GM19324 (cell line): Measurements from ENCODE around the gene RTN3.

Source experiments
- ATAC-seq: cut with Tn5 transposase; IDR thresholded peaks from one replicate; pipeline ENCODE4 v1.9.1; 2021; ENCODE audit warnings: mild to moderate bottlenecking, moderate library complexity; ENCODE audit not compliant: unreplicated experiment, low FRiP score

RTN3 gene

DNA sequence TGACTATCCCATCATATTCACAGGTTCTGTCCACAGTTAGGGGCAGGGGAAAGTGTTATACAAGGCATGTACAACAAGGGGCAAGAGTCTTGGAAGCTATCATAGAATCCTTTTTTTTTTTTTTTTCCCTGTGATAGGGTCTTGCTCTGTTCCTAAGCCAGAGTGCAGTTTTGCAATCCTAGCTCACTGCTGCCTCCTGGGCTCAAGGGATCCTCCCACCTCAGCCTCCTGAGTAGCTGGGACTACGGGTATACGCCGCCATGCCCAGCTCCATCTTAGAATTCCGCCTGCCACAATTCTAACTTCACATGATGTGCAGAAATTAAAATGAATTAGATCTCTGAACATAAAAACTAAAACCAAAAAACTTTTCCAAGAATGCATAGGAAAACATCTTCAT, 55.6 kb downstream of the RTN3 start:
- no peak for ATAC-seq

DNA sequence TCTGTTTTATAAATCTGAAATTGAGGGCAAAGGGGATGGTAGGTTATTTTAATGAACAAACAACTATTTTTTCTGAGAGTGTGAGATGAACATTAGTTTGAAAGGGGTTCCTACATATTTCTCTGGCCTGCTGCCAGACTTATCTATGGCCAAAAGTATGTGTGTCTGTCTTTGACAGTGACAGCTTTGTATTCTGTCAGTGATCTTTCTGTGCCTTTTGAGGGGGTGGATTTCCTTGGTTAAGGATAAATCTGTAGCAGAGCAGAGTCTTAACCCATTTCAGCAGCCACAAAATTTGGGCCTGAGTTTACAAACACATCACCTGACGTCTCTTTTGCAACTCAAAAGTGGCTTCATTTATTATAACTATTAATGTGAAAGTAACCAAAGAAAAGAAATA, 56.4 kb downstream of the RTN3 start:
- no peak for ATAC-seq

DNA sequence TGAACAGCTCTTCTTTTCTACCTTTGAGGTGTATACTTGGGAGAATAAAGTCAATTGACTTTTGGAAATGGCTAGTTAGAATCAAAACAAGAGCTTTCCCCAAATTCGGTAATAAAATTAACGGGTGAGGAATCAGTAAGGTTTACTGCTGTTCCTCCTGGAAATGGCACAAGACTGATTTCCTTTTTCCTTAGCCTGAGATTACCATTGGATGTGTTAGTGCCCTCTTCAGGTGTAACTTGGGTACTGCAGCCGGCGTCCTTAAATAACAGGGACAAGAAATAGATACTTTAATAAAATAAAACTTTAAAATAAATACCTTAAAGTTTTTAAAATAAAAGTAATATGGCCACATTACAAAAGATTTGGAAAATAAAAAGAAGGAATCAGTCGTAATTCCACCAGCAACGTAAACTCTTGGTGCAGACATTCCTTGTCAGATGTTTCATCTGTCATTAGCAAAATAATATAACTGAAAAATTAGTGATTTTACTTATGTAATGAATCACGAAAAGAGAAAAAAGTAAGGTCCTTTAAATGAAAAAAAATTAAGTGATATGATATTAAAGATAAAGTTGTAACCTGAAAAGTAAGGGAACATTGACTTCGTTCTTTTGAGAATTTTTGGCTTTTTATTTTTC, 57.5 kb downstream of the RTN3 start:
- no peak for ATAC-seq

DNA sequence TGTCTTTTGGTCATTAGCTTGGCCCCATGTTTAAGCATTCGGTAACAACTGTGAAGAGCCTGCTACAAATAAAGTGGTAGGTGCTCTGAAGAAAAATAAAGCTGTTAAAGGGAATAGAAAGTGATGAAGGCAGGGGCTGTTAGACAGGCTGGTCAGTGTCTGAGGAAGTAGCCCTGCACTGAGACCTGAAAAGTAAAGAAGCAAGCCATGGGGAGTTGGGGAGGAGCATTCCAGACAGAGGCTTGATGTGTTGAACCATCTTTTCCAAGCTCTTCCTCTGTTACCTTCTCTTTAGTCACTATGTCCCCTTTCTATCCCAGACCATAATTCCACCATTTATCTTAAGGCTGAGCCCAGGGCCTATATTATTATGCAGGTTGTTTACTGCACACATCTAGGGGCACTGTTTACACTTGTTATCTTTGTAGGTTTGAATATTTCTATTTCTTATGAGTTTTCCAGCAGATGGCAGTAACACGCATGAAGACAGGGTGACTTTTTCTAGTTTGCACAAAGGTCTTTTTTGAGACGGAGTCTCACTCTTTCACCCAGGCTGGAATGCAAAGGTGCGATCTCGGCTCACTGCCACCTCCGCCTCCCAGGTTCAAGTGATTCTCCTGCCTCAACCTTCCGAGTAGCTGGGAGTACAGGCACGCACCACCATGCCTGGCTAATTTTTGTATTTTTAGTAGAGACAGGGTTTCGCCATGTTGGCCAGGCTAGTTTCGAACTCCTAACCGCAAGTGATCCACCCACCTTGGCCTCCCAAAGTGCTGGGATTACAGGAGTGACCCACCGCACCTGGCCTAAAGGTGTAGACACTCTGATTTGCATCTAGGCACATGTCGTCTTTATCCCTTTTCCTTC, 64.2 kb downstream of the RTN3 start:
- ATAC-seq: no peak

DNA sequence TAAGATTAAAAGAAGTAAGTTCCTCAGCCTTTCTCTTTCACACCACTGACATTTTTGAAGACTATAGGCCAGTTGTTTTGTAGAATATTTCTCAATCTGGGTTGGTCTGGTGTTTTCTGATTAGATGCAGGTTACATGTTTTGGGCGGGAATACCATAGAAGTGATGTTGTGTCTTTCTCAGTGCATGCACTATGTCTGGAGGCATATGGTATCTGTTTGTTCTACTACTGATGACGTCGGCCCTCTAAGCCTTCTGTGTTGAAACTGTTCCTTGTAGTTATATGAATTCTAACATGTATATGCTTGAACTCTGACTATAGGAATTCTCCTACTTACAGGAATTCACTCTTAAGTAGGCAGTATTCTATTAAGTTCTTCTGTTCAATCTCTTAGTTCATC, 65.7 kb downstream of the RTN3 start:
- ATAC-seq: no peak

DNA sequence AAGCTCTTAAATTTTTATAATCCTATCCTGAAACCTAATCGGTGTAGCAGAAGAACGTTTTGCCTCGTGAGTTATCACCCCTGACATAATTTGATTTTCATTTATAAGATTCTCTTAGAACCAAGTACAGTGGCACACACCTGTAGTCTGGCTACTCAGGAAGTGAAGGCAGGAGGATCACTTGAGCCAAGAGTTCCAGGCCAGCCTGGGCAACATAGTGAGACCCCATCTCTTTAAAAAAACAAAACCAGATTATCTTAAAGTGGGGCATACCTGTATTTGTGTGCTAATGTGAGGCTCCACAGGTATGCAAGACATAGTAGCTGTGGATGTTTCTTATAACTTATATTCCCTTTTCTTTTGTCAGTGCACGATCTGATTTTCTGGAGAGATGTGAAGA, 68.3 kb downstream of the RTN3 start:
- no peak for ATAC-seq

DNA sequence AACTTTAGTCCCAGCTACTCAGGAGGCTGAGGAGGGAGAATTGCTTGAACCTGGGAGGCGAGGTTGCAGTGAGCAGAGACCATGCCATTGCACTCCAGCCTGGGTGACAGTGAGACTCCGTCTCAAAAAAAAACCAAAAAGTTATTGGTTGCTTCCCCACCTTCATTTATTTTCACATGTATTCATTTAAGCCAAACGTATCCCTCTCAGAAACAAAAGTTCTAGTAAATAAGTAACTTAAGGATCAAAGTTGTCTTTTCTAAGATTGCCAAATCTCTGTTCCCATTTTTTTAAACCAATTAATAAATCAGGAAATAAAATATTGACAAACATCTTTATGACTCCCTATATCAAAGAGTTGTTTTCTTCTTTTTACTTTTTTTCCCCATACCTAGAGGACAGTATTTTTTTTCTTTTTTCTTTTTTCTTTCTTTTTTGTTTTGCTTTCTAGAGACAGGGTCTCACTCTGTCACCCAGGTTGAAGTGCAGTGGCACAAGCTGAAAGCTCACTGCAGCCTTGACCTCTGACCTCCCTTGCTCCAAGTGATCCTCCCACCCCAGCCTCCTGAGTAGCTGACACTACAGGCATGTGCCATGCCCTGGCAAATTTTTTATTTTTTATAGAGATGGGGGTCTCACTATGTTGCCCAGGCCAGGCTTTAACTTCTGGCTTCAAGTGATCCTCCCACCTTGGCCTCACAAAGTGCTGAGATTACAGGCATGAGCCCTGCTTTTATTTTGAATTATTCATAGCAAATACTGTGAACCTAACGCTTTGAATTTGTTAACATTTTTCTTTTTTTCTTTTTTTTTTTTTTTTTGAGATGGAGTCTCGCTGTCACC, 75.8 kb downstream of the RTN3 start:
- no peak for ATAC-seq

DNA sequence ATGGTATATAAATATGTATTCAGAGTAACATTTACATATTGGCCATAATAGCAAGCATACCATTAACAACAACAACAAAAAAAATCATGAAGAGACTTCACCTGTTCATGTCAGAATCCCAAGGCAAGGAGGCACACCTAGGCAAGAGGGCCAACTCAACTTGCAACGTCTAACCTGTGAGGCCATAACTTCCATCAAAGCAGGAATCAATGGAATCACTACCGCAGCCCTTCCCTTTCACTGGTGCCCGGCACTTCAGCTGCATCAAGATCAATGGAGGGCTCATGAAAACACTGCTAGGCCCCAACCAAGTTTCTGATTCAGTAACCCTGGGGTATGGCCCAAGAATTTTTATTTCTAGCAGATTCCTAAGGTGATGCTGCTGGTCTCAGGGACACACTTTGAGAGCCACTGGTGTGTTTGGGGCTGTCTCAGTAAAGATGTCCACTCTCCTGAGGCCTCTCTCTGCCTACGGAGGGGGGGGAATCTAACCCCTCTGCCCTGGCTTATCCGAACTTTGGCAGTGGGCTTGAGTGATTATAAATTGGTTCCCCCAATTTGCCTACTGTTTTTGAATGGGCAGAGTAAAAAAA, 79.3 kb downstream of the RTN3 start:
- no peak for ATAC-seq

DNA sequence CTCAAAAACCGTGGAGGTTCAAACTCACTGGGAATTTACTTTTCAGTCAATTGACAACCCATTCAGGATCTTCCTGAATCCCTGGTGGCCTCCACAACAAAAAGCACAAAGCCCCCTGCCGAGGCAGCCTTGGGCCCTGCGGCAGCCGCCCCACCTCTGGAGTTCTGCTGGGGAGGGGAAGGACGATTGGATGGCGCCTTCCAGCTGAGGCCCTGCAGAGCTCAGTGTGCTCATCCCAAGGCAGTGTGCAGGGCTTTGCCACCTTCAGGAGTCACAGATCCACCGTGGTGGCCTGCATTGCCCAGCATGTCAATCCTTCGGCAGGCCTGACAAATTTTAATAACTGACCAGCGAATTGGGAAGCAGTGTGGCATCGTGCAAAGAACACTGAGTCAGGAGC, 79.9 kb downstream of the RTN3 start:
- ATAC-seq: no peak

DNA sequence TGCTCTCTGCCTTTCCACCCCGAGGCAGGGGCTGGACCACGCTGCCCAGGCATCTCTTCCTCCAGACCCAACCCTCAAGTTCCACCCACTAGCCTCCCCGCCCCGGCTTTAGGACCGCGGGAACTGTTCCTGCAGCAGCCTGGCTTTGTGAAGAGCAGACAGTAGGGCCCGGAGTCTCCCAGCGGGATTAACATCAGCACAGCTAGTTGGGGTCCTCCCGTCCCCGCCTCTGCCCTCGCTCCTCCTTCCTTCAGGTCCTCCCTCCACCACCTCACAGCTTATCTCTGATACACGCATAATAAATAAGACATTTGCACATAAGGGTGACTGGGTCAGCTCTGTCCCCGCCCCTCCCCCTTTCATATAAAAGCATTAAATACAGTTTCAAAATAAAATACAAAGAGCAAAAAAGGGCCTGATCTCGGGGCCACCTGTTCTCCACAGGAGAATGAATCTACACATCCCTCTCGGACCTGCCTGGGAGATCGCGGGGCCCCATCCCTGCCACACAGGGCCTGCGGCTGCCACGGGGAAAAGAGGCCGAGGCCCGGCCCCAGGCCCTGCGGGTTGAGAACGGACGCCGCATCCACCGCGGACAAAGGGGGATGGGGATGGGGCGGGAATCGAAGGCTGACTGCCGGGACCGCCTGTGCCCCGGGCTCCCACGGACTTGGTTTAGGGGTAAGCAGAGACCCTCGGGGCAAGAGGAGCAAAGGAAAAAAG, 80.8 kb downstream of the RTN3 start:
- no peak for ATAC-seq

DNA sequence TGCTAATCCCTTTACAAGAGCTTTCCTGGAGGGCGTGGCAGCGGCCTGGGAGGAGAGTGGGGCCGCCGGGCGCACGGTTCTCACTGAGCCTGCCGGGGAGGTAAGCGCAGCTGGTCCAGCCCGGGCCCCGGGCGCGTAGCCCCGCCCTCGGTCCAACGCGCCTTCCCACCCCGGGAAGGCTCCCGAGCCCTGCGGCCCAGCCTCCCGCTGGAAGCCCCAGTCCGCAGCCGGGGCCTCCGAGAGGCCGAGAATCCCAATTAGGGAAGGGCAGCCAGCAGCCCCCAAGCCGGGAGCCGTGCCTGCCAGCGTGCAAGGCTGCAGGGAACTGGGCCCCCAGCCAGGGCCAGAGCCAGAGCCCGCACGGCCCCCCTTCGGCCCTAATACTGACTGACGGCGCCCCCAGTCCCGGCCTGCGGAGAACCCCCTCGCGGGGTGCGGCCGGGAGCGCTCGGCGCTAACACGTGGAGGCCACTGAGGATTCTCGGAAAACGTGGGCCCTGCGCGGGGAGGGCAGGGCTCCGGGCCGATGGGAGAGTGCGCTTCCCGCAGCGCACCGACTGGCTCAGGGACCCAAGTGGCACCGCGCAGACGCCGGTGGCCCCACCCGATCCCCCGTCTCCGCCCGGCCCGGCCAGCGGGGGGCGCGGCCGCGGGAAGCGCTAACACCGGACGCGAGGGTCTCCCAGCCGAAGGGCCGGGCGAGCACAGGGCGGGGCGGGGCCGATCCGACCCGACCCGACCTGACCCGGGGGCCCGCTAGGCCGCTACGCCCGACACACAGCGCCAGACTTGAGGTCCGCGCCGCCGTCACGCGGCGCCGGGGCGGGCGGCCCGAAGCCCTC, 81.6 kb downstream of the RTN3 start:
- ATAC-seq: no peak

DNA sequence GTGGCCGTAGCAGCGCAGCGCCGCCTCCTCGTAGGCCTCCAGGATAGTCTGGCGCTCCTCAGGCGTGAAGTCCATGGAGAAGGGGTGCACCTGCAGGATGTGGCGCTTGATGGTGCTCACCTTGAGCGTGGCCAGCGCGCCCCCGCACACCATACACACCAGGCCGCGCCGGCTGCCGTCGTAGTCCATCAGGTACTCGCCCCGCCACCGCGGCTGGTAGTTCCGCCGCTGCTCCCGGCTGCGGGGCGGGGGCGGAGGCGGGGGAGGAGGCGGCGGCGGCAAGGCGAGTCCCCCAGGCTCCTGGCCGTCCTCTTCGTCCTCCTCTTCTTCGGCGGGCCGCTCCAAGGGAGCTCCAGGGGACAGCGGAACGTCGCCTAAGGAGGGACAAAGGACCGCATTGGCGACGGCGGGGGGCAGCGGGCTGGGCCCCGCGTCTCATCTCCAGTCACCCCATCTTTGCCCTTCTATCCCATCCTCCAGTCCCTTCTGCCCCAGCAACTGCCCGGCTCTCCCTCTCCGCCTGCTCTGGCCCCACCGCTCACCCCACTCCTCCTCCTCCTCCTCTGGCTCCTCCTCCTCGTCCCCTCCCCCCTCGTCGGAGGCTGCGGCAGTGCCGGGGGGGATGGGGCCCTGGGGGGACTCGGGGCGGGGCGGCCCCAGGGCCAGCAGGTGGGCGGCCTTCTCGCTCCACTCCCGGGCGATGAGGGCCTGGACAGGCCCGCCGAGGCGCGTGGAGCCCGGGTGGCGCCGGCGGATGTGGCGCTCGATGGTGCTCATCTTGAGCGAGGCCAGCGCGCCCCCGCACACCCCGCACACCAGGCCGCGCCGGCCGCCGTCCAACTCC, 82.4 kb downstream of the RTN3 start:
- no peak for ATAC-seq

DNA sequence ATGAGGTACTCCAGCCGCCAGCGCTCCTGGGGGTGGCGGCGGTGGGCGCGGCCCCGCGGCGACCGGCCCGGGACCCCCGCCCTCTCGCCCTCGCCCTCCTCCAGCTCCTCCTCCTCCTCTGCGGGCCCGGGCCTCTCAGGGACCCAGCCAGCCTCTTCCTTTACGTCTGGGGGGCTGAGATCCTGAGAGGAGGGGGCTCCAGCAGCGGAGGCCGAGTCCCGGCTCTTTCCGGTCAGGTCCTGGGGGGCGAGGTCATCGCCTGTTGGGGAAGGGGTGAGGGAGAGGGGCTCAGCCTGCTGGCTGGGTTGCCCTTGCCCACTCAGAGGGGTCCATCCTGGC, 83.0 kb downstream of the RTN3 start:
- no peak for ATAC-seq

DNA sequence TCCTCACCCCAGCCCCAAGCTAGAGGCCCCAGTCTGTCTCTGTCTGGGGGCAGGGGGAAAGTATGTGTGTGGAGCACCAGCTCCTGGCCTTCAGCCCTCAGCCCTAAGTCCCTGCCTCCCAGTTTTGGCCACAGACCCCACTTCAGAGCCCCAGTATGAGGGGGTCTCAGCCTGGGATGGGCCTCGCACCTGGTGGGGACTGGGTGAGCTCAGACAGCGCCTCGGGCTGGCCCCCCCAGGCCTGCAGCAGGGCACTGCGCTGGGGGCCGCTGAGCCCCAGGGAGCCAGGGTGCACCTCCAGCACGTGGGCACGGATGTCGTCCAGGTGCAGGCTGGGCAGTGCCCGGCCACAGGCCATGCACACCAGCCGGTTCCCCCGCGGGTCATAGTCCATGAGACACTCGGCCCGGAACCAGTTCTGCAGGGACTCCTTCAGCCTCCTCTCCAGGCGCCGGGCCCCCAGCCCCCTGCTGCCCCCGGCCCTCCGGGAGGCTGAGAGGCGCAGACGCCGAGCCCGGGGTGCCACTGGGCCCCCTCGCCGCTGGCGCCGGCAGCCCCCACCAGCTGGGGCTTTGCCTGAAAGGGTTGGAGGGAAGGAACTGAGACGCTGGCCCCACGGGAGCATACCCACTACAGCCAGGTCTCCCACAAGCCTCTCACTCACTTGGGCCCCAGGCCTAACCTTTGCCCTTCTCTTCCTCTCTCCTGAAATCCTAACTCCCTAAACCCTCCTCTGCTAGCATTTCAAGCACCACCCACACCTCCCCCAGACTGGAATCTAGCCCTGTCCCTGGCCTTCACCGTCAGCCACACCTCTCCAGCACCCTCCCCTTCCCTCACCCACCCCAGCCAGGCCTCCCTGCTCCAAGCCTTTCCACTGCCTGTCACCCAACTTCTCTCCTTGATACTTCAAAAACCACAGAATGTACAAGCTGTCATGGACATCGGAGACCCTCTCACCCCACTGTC, 83.7 kb downstream of the RTN3 start:
- ATAC-seq: no peak

DNA sequence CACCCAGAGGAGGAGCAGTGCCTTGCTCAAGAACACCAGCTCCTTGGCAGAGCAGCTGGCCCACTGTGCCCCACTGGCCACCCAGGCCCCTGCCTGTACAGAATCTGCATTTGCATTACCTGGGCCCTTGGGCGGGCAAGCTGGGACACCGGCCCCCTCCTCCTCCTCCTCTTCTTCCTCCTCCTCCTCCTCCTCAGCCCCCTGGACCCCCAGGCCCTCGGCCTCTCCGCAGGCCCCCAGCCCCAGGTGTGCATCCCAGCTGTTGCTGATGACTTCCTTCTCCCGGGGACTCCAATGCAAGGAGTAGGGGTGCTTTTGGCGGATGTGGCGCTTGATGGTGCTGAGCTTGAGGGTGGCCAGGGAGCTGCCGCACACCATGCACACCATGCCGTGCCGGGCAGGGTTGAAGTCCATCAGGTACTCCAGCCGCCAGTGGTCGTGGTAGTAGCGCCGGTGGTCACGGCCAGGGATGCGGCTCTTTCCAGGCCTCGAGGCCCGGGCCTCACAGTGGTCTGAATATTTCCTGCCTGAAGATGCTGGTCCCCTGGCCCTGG, 84.5 kb downstream of the RTN3 start:
- no peak for ATAC-seq

DNA sequence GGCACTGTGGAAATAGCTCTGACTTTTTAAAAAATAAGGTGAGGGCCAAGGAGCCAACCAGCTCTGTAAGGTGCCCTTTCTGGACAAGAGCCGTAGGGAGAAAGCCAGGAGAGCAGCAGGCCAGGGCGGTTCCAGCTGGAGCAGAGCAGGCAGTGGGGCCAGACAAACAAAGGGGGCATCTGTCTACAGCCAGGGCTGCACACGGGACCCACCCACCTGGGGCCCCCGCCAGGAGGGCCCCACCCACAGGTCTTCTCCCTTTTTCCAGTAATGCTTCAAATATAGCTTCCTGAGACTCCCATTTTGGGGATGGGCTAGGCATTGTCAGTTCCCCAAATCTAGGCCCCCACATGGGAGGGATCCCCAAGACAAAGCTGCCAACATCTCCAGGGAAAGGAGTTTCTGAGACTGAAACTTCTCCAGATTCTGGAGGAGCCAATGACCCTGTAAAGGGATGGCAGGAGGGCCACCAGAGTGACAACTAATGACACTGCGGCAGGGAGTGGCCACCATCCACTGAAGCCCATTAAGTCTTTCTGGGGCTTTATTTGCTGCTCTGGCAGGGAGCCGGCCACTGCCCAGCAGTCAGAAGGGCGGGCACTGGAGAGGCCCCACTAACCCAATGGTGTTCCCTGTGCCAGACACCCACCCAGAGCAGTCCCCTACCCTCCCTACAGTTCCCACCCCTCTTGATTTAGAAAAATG, 85.4 kb downstream of the RTN3 start:
- ATAC-seq: no peak

DNA sequence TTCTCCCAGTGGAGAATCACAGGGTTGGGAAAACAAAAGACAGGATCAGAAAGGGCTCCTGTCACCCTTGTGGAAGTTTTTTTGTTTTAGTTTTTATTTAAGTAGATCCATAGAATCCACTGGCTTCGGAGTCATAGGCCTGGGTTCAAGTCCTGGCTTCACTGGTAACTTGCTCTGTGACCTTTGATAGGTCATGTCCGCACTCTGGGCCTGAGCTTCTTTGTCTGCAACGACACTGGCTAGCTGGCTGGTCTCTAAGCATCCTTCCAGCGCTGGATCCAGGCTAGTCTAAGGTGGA, 85.9 kb downstream of the RTN3 start:
- no peak for ATAC-seq
